Heart right ventricle (tissue), 16 donors: ENCODE measurements around the gene TRDN. TPM values are rescaled to one million over a fixed set of nuclear protein-coding genes. Genes with fewer than 3 reads are reported as not detected.

Experiments used
- ATAC-seq, 8 donors: fragments of 200-7000 bp; cut with Tn5 transposase; one replicate each; pipeline ENCODE4 v1.9.1; 2020; ENCODE audit warnings: mild to moderate bottlenecking in 8 of 8, moderate library complexity in 8 of 8, moderate number of reproducible peaks in 1 of 8
- DNase-seq, 2 donors: peaks; one replicate each; pipeline ENCODE4 v3.0.0-alpha.2; 2020
- H3K27ac ChIP-seq, 10 donors: fragments of 200-600 bp; sonication (generic) in 2 of 10; one replicate each; pipeline versions ENCODE4 v1.5.0 to v1.8.0; 2020 to 2022; ENCODE audit warnings: mild to moderate bottlenecking in 3 of 10
- H3K27me3 ChIP-seq, 7 donors: fragments of 200-600 bp; one replicate each; pipeline ENCODE4 v1.8.0; 2021 to 2022; ENCODE audit warnings: mild to moderate bottlenecking in 2 of 7
- H3K36me3 ChIP-seq, 9 donors: fragments of 200-600 bp; sonication (generic) in 1 of 9; one replicate each; pipeline versions ENCODE4 v1.5.0 to v1.8.0; 2020 to 2022; ENCODE audit warnings: mild to moderate bottlenecking in 2 of 9
- H3K4me1 ChIP-seq, 9 donors: fragments of 200-600 bp; sonication (generic) in 1 of 9; one replicate each; pipeline versions ENCODE4 v1.5.0 to v1.8.0; 2020 to 2022; ENCODE audit warnings: mild to moderate bottlenecking in 4 of 9
- H3K4me3 ChIP-seq, 10 donors: fragments of 200-600 bp; sonication (generic) in 2 of 10; one replicate each; pipeline versions ENCODE4 v1.5.0 to v1.8.0; 2020 to 2022; ENCODE audit warnings: mild to moderate bottlenecking in 7 of 10, moderate library complexity in 2 of 10
- H3K9me3 ChIP-seq, 11 donors: fragments of 200-600 bp in 10 of 11; sonication (generic) in 2 of 11; one replicate each; pipeline versions ENCODE4 v1.5.0 to v1.8.0; 2013 to 2022; ENCODE audit warnings: mild to moderate bottlenecking in 2 of 11, control low read depth in 1 of 11, moderate library complexity in 1 of 11
- WGBS, 2 donors: extraction: QIAGEN DNeasy Blood & Tissue Kit; methylation state at CpG; one replicate each; pipeline ENCODE4 v1.1.7; 2013; ENCODE audit warnings: inconsistent platforms in 1 of 2; 5-methylcytosine and 5-hydroxymethylcytosine counted together
- intact Hi-C, 10 donors: fragments of 100-400 bp; cut with DNase I; formaldehyde crosslinking; loops; one replicate each; pipeline versions ENCODE4 v1.11.1 to v1.14.2; 2022
- polyA plus RNA-seq, 2 donors: library from polyadenylated mRNA; stranded (reverse); fragments of 200-250 nt; gene quantifications; one replicate each; pipeline ENCODE4 v1.2.3, GENCODE V29; 2013
- total RNA-seq, 10 donors: library from RNA; stranded (reverse); fragmentation: NEBNext Ultra II Directional in 3 of 10; extraction: Animal tissue kit (Norgen Biotek cat#: 25700) in 3 of 10; gene quantifications; one replicate each; pipeline versions ENCODE4 v1.2.1 to v1.2.4, GENCODE V29; 2021 to 2023
- TF ChIP-seq, protein P1 (sequence below), 9 donors: fragments of 200-600 bp; sonication (generic) in 2 of 9; IDR thresholded peaks; one replicate each; pipeline versions ENCODE4 v1.5.0 to v1.8.0; 2021 to 2022; ENCODE audit warnings: antibody characterized with exemption in 9 of 9, mild to moderate bottlenecking in 5 of 9, moderate library complexity in 1 of 9
- donor health status: Arrhythmogenic right ventricular cardiomyopathy.
- donor health status: ischemic (EF 13 %, LVEDD 7.1; RV severe dilation, severe dysfunction).
- donor health status: healthy with polysubstance abuse.
- donor health status: DM: no; HTN: yes; CAD: no.
- donor health status: DM: no; HTN: no; CAD: no.
- donor health status: ischemic (EF 25% LVEDD 6.9; RV normal size, moderate dysfunction).
- donor health status: ischemic (EF 25% LVEDD 5.7; RV mildly dilated, moderate dysfunction).
- donor health status: healthy.
- donor health status: DM: yes; HTN: yes; CAD: no.
- donor health status: Ischemic cardiomyopathy.
- donor health status: ischemic (EF 35%, LVEDD 5.7; RV mildly dilated, moderate dysfunction).
- donor health status: nonischemic (EF 11% LVEDD 7.7; RV severe dilation, severe dysfunction).
- donor health status: DM: yes; HTN: yes; CAD: no.
- donor health status: PGD.
- donor health status: ischemic (EF 29% LVEDD 5.4; RV normal size, mild dysfunction).
- donor health status: nonischemic (EF 23%, LVEDD 6.1; RV moderate dilation, normal function).

Gene TRDN
- total and polyA plus RNA-seq, 12 donors = 37.6 to 1,141 (median 437) TPM

GRCh38 chr6:123619156-123619555, 17.6 kb downstream of the TRDN start:
- DNase-seq (peak in 1 of 2 donors; percentile 25), ATAC-seq (peak; percentile 54 to 88 (median 72))
- no peaks in the 10 kb centered on the region for H3K9me3 ChIP-seq
- intact Hi-C loops = no loop called here
- peak overlapping the region in 6 of 10 donors; percentile 7 to 71 (median 34) for H3K27ac ChIP-seq
- TF ChIP-seq, protein P1, sequence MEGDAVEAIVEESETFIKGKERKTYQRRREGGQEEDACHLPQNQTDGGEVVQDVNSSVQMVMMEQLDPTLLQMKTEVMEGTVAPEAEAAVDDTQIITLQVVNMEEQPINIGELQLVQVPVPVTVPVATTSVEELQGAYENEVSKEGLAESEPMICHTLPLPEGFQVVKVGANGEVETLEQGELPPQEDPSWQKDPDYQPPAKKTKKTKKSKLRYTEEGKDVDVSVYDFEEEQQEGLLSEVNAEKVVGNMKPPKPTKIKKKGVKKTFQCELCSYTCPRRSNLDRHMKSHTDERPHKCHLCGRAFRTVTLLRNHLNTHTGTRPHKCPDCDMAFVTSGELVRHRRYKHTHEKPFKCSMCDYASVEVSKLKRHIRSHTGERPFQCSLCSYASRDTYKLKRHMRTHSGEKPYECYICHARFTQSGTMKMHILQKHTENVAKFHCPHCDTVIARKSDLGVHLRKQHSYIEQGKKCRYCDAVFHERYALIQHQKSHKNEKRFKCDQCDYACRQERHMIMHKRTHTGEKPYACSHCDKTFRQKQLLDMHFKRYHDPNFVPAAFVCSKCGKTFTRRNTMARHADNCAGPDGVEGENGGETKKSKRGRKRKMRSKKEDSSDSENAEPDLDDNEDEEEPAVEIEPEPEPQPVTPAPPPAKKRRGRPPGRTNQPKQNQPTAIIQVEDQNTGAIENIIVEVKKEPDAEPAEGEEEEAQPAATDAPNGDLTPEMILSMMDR (IDR thresholded peaks at IDR 0.05) = no peak
- H3K27me3 ChIP-seq = no peaks in the 10 kb centered on the region
- H3K4me1 ChIP-seq = peaks cover 0 to 24% (median under 1%) of the 10 kb centered on the region in 9 donors
- no peaks in the 10 kb centered on the region for H3K36me3 ChIP-seq
- no peak overlapping the region for H3K4me3 ChIP-seq

DNA sequence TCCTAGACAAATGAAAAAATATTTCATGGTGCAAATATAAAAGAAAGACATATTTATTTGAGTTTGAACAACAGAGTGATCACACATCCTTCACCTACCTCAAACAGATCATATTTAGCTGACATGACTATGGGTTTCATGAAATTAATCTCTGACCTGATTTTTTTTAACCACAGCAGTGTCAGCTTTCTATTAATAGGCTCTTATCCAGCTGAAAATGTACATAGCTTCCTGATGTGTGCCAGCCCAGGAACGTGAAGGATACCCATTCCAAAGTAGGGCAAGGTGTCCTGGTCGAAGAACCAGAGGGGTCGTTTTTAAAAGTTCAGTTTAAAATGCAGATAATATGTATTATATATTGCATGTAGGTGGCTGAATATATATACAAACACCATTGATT, 19.8 kb downstream of the TRDN start:
- Histone ChIP-seq H3K9me3 (no peaks in the 10 kb centered on the region), H3K36me3 (no peaks in the 10 kb centered on the region), H3K27me3 (no peaks in the 10 kb centered on the region), H3K27ac (peak overlapping the region in 8 of 10 donors; percentile 19 to 72 (median 46)), H3K4me3 (no peak overlapping the region), H3K4me1 (peaks cover 0 to 16% (median 3%) of the 10 kb centered on the region in 9 donors)
- TF ChIP-seq, protein P1 (IDR thresholded peaks at IDR 0.05) = no peak
- DNase-seq (no peak), ATAC-seq (peak; percentile 57 to 86 (median 79))
- WGBS, 2 donors = 29 to 41% methylated on average over 3 of the region's 3 CpGs
- intact Hi-C loops = no loop called here

GRCh38 chr6:123616016-123616415, 20.7 kb downstream of the TRDN start:
- no peaks in the 10 kb centered on the region for H3K9me3 ChIP-seq
- ATAC-seq (peak in 2 of 8 donors; percentile 40 to 62), DNase-seq (no peak)
- WGBS, 2 donors = 41 to 49% methylated on average over 5 of the region's 5 CpGs
- intact Hi-C loops = no loop called here
- H3K36me3 ChIP-seq = no peaks in the 10 kb centered on the region
- H3K27ac ChIP-seq = peak overlapping the region in 8 of 10 donors; percentile 19 to 72 (median 46)
- TF ChIP-seq, protein P1 (IDR thresholded peaks at IDR 0.05) = no peak
- no peaks in the 10 kb centered on the region for H3K27me3 ChIP-seq
- peaks cover 0 to 17% (median 3%) of the 10 kb centered on the region in 9 donors for H3K4me1 ChIP-seq
- no peak overlapping the region for H3K4me3 ChIP-seq

GRCh38 chr6:123610779-123611178, 26.0 kb downstream of the TRDN start:
- intact Hi-C loops = no loop called here
- peak in 2 of 8 donors; percentile 34 to 37 for ATAC-seq
- peak overlapping the region in 1 of 10 donors; percentile 22 for H3K27ac ChIP-seq
- DNase-seq = no peak
- H3K27me3 ChIP-seq = no peaks in the 10 kb centered on the region
- H3K9me3 ChIP-seq = no peaks in the 10 kb centered on the region
- peaks cover 0 to 18% (median 6%) of the 10 kb centered on the region in 9 donors for H3K4me1 ChIP-seq
- no peak overlapping the region for H3K4me3 ChIP-seq
- TF ChIP-seq, protein P1 (IDR thresholded peaks at IDR 0.05) = no peak
- H3K36me3 ChIP-seq = no peaks in the 10 kb centered on the region
